Gastrocnemius medialis (tissue), 4 donors: ENCODE data around the gene FCHSD2.

Experiments
- CTCF ChIP-seq, 5 experiments: fragments of 450-650 bp in 3 of 5; fragments of 200-600 bp in 2 of 5; sonication (generic) in 2 of 5; IDR thresholded peaks in 4 of 5; conservative IDR thresholded peaks in 1 of 5; 1 replicate in 4 of 5; 2 replicates in 1 of 5; pipeline ENCODE4 v1.5.1; 2016 to 2019; ENCODE audit warnings: antibody characterized with exemption in 5 of 5, mild to moderate bottlenecking in 3 of 5, moderate library complexity in 3 of 5
- POLR2A ChIP-seq, 2 donors: fragments of 450-650 bp; IDR thresholded peaks; one replicate each; pipeline ENCODE4 v1.6.1; 2017; ENCODE audit warnings: antibody characterized with exemption in 2 of 2, mild to moderate bottlenecking in 2 of 2, moderate library complexity in 2 of 2

DNA sequence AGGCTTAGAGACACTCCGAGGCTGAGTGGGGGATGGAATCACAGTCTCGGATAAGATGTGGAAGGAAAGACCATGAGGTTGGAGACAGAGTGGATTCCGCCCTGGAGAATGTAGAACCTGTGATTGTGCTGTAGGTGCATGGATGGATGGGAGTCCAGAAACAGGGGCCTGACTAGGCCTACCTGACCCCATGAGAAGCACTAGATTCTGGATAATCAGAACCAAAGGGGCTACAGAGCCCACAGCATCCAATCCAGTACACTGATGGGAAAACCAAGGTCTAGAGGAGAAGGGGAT lies 32.3 kb upstream of the FCHSD2 start:
- TF ChIP-seq POLR2A (IDR thresholded peaks at IDR 0.05) = no peak
- no peak for TF ChIP-seq CTCF (IDR thresholded peaks at IDR 0.05 in 4 of 5, conservative IDR thresholded peaks at IDR 0.05 in 1 of 5)
